ENCODE measurements around the gene KLHL42.
"Not testable (repeated sequence)": the region's sequence is repeated elsewhere in the genome, so short reads cannot be mapped to it uniquely, and the experiment has no call there.

The KLHL42 gene

DNA sequence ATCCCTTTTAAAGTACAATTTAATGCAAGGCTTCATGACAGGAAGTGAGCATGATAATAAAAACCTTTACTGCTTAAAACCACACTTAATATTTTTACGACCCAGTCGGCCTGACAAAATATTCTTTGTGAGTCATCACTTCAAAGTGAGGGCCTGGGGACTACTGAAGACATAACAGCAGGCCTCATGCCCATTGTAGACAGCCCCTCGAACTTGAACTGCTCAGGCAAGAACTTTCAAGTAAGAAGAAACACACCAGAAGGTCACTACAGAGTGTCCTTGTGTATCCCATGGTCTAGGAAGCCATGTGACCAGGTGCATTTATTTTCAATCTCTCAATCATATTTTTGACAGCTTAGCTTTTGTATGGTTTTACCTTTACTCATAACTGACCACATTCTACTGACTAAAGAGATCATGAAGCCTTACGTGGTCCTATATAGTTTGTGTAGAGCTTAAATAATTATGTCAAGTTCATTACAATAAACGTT, 61.4 kb downstream of the KLHL42 start:
- Histone ChIP-seq H3K36me3 (no peaks in the 10 kb centered on the region), H3K4me1 (ENCODE audit: control insufficient read depth in 1 of 2, insufficient read depth in 1 of 2, low read depth in 1 of 2, low read length in 1 of 2) (peaks cover 18 to 27% of the 10 kb centered on the region in 2 experiments), H3K9me3 (no peaks in the 10 kb centered on the region), H3K4me3 (ENCODE audit: low read depth in 1 of 2, low read length in 1 of 2) (no peak overlapping the region), H3K27ac (no peak overlapping the region), H3K27me3 (no peaks in the 10 kb centered on the region)
- TF ChIP-seq CTCF (IDR thresholded peaks at IDR 0.05): no peak

DNA sequence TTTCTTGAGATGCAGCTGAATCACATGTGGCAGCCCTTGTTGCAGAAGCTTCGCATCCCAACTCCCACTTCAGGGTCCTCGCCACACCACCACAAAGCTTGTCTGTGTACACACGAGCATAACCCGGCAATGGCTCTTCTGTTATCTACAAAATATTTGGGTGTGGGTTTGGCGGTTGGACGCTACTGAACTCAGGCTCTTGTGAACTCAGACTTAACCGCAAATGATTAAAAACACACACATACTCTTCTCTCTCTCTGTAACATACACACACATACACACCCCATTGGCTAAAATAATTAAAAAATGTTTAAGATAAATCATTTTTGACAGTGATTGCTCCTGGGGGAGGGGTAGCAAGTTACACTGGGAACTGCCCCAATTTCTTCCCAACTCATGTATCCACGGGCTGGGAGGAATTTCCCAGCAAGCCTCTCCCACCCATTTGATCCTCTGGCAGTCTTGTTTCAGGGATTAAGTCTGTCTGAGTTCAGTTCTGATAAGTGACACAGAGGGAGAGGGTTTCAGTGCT, 63.7 kb downstream of the KLHL42 start:
- TF ChIP-seq CTCF (IDR thresholded peaks at IDR 0.05): no peak
- Histone ChIP-seq H3K4me1 (ENCODE audit: control insufficient read depth in 1 of 2, insufficient read depth in 1 of 2, low read depth in 1 of 2, low read length in 1 of 2) (peaks cover 16 to 24% of the 10 kb centered on the region in 2 experiments), H3K27ac (no peak overlapping the region), H3K4me3 (ENCODE audit: low read depth in 1 of 2, low read length in 1 of 2) (no peak overlapping the region), H3K9me3 (no peaks in the 10 kb centered on the region), H3K36me3 (no peaks in the 10 kb centered on the region), H3K27me3 (no peaks in the 10 kb centered on the region)

DNA sequence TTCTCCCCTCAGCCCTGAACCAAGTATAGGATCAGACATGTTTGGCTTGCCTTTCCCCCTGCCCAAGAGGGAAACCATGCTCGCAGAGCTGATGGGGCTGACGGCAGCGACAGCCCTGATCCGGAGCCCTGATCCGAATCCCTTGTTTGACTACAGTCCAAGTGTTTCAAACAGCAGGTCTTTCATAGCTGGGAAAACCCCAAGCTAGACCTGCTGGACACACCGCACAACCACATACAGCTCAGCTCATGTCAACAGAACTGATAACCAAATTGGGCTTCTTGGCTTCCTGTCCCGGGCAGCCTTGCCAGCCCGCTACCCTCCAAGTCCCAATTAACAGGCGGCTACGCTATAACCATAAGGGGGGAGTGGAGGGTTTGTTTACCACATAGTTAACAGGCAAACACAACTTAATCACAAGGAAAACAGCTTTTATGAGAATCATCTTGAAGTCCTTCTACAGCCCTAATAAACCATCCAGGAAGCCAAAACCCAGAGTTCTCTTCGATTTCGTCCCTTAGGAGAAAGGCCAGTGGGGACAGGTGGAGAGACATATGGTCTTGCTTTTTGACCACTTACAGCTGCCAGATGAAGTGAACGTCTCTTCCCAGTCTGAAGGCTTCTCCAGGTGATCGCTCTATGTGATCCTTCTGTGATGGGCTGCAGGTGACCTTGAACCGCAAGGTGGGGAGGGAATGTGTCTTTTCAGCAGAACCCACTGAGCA, 64.5 kb downstream of the KLHL42 start:
- H3K27ac ChIP-seq: no peak overlapping the region
- no peaks in the 10 kb centered on the region for H3K36me3 ChIP-seq
- no peaks in the 10 kb centered on the region for H3K27me3 ChIP-seq
- peaks cover 9 to 16% of the 10 kb centered on the region in 2 experiments for H3K4me1 ChIP-seq (ENCODE audit: control insufficient read depth in 1 of 2, insufficient read depth in 1 of 2, low read depth in 1 of 2, low read length in 1 of 2)
- no peaks in the 10 kb centered on the region for H3K9me3 ChIP-seq
- H3K4me3 ChIP-seq (ENCODE audit: low read depth in 1 of 2, low read length in 1 of 2): no peak overlapping the region
- TF ChIP-seq CTCF (IDR thresholded peaks at IDR 0.05): no peak

DNA sequence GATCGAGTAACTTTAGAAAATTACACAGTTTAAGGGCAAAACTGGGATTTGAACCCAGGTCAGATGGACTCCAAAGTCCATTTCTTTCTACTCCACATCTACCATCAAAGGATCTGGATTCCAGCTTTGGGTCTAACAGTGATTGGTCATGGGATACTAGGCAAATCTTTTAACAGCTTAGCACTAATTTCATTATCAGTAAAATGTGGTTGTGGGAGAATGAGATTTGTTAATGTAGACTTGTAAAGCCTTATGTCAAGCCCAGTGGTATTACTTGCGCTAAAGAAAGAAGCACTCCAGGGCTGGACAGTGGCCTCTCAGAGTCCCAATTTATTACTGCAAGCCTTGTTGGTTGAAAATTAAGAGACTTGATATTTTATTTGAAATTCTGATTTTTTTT, 65.2 kb downstream of the KLHL42 start:
- no peak overlapping the region for H3K27ac ChIP-seq
- no peak overlapping the region for H3K4me3 ChIP-seq (ENCODE audit: low read depth in 1 of 2, low read length in 1 of 2)
- no peaks in the 10 kb centered on the region for H3K27me3 ChIP-seq
- H3K36me3 ChIP-seq: no peaks in the 10 kb centered on the region
- H3K4me1 ChIP-seq (ENCODE audit: control insufficient read depth in 1 of 2, insufficient read depth in 1 of 2, low read depth in 1 of 2, low read length in 1 of 2): peaks cover 8 to 10% of the 10 kb centered on the region in 2 experiments
- no peak for TF ChIP-seq CTCF (IDR thresholded peaks at IDR 0.05)
- H3K9me3 ChIP-seq: no peaks in the 10 kb centered on the region

GRCh38 chr12:27845706-27846105, 65.7 kb downstream of the KLHL42 start:
- H3K4me3 ChIP-seq (ENCODE audit: low read depth in 1 of 2, low read length in 1 of 2); H3K27me3 ChIP-seq; H3K9me3 ChIP-seq; H3K27ac ChIP-seq; H3K36me3 ChIP-seq; H3K4me1 ChIP-seq (ENCODE audit: control insufficient read depth in 1 of 2, insufficient read depth in 1 of 2, low read depth in 1 of 2, low read length in 1 of 2): not testable (repeated sequence)

- H3K4me3 ChIP-seq (ENCODE audit: low read depth in 1 of 2, low read length in 1 of 2); H3K27me3 ChIP-seq; H3K36me3 ChIP-seq; H3K9me3 ChIP-seq; H3K4me1 ChIP-seq (ENCODE audit: control insufficient read depth in 1 of 2, insufficient read depth in 1 of 2, low read depth in 1 of 2, low read length in 1 of 2); H3K27ac ChIP-seq: not testable (repeated sequence)
Measured at GRCh38 chr12:27847293-27847692, 67.3 kb downstream of the KLHL42 start.
